Transverse colon (tissue), 4 donors: ENCODE data around the gene PLET1. TPM values are rescaled to one million over a fixed set of nuclear protein-coding genes. Genes with fewer than 3 reads are reported as not detected.

Experiments
- DNase-seq: peaks from one replicate; pipeline ENCODE4 v3.0.0-alpha.2; 2019
- H3K27ac ChIP-seq, 4 donors: fragments of 200-600 bp; sonication (generic); 2 replicates each; pipeline ENCODE4 v1.5.1; 2016 to 2018; ENCODE audit warnings: inconsistent platforms in 4 of 4
- H3K27me3 ChIP-seq: fragments of 200-600 bp; sonication (generic); 2 replicates; pipeline ENCODE4 v1.5.1; 2017; ENCODE audit warnings: inconsistent platforms
- H3K36me3 ChIP-seq, 4 donors: fragments of 200-600 bp; sonication (generic); 2 replicates each; pipeline ENCODE4 v1.5.1; 2017 to 2019; ENCODE audit warnings: inconsistent platforms in 4 of 4
- H3K4me1 ChIP-seq, 4 donors: fragments of 200-600 bp; sonication (generic); 2 replicates each; pipeline ENCODE4 v1.5.1; 2017 to 2020; ENCODE audit warnings: inconsistent platforms in 4 of 4
- H3K4me3 ChIP-seq, 4 donors: fragments of 200-600 bp; sonication (generic); 1 replicate in 1 of 4; 2 replicates in 3 of 4; pipeline versions ENCODE4 v1.5.1 to v1.6.1; 2017 to 2019; ENCODE audit warnings: inconsistent platforms in 4 of 4
- H3K9me3 ChIP-seq, 2 donors: fragments of 200-600 bp; sonication (generic); 2 replicates each; pipeline ENCODE4 v1.5.1; 2017 to 2019; ENCODE audit warnings: inconsistent platforms in 2 of 2
- CTCF ChIP-seq, 5 experiments: fragments of 200-600 bp in 3 of 5; fragments of 450-650 bp in 2 of 5; sonication (generic) in 3 of 5; IDR thresholded peaks; 1 replicate in 2 of 5; 2 replicates in 3 of 5; pipeline ENCODE4 v1.5.1; 2016 to 2017; ENCODE audit warnings: antibody characterized with exemption in 5 of 5, inconsistent platforms in 3 of 5, mild to moderate bottlenecking in 2 of 5, moderate library complexity in 1 of 5
- EP300 ChIP-seq: sonication (generic); formaldehyde crosslinking; IDR thresholded peaks from one replicate; pipeline ENCODE4 v1.6.1; 2017; ENCODE audit warnings: antibody characterized with exemption, low read depth
- POLR2A ChIP-seq: fragments of 450-650 bp; IDR thresholded peaks from one replicate; pipeline ENCODE4 v1.6.1; 2016; ENCODE audit warnings: antibody characterized with exemption, mild to moderate bottlenecking, moderate library complexity
- POLR2AphosphoS5 ChIP-seq, 3 donors: sonication (generic); formaldehyde crosslinking; IDR thresholded peaks; one replicate each; pipeline ENCODE4 v1.6.1; 2016; ENCODE audit warnings: antibody characterized with exemption in 3 of 3
- WGBS, 2 donors: methylation state at CpG; one replicate each; pipeline ENCODE4 v1.1.5; 2018; ENCODE audit warnings: low coverage in 1 of 2; 5-methylcytosine and 5-hydroxymethylcytosine counted together
- in situ Hi-C, 4 donors: fragments of 200-750 bp; cut with MboI; loops; one replicate each; pipeline versions ENCODE4 v1.15.0 to v1.15.1; 2017; ENCODE audit warnings: low sequenced_read_pairs in 3 of 4, low pct_ligation_motif_present in 1 of 4, low pct_unique_long_range_greater_than_20kb in 1 of 4
- intact Hi-C: fragments of 100-400 bp; cut with DNase I; formaldehyde crosslinking; loops from one replicate; pipeline ENCODE4 v1.15.1; 2023; ENCODE audit warnings: low total_unique reads
- total RNA-seq, 4 donors: library from RNA; depleted of rRNA; stranded (reverse); fragments of >200 nt; gene quantifications; one replicate each; pipeline ENCODE4 v1.1.0, GENCODE V29; 2016

PLET1 gene
- total RNA-seq, 4 donors from 2014 or later: not detected

GRCh38 chr11:112235750-112236390, 24.8 kb downstream of the PLET1 start:
- 83 to 87% methylated on average over 4 to 8 of the region's 8 CpGs for WGBS, 2 donors
- in situ Hi-C loops: no loop called here
- TF ChIP-seq POLR2AphosphoS5 (IDR thresholded peaks at IDR 0.05) (no peak), CTCF (IDR thresholded peaks at IDR 0.05) (no peak), EP300 (no peak), POLR2A (no peak)

GRCh38 chr11:112231952-112232351, 28.7 kb downstream of the PLET1 start:
- 75 to 76% methylated on average over 2 of the region's 2 CpGs for WGBS, 2 donors
- TF ChIP-seq POLR2AphosphoS5 (IDR thresholded peaks at IDR 0.05) (no peak), CTCF (IDR thresholded peaks at IDR 0.05) (no peak), POLR2A (no peak), EP300 (no peak)
- in situ Hi-C loops: no loop called here
- no peaks in the 10 kb centered on the region for H3K27me3 ChIP-seq
- DNase-seq: no peak
- no peaks in the 10 kb centered on the region for H3K9me3 ChIP-seq
- H3K4me1 ChIP-seq: peaks cover 6 to 9% (median 8%) of the 10 kb centered on the region in 4 donors
- peaks cover 0 to 36% (median 10%) of the 10 kb centered on the region in 4 donors for H3K36me3 ChIP-seq
- H3K4me3 ChIP-seq: no peak overlapping the region
- intact Hi-C loops: no loop called here
- H3K27ac ChIP-seq: no peak overlapping the region

More at GRCh38 chr11:112235750-112236390, 24.8 kb downstream of the PLET1 start:
- no peak overlapping the region for H3K4me3 ChIP-seq
- no peak for DNase-seq
- H3K27ac ChIP-seq: no peak overlapping the region
- H3K9me3 ChIP-seq: no peaks in the 10 kb centered on the region
- no peaks in the 10 kb centered on the region for H3K4me1 ChIP-seq
- no peaks in the 10 kb centered on the region for H3K27me3 ChIP-seq
- H3K36me3 ChIP-seq: peaks cover 0 to 36% (median 8%) of the 10 kb centered on the region in 4 donors
- intact Hi-C loops: no loop called here

- Histone ChIP-seq H3K4me3 (no peak overlapping the region), H3K36me3 (peaks cover 0 to 17% (median 4%) of the 10 kb centered on the region in 4 donors), H3K9me3 (no peaks in the 10 kb centered on the region), H3K4me1 (peaks cover 6 to 14% (median 10%) of the 10 kb centered on the region in 4 donors), H3K27me3 (no peaks in the 10 kb centered on the region), H3K27ac (peak overlapping the region in 2 of 4 donors; percentile 26 to 34)
- TF ChIP-seq POLR2A: no peak
- peak in 1 of 3 donors; percentile 6 for TF ChIP-seq POLR2AphosphoS5 (IDR thresholded peaks at IDR 0.05)
- in situ Hi-C loops (no loop called here), intact Hi-C loops (no loop called here)
- DNase-seq: no peak
- 55 to 58% methylated on average over 3 of the region's 3 CpGs for WGBS, 2 donors
Measured at GRCh38 chr11:112229746-112230433, 30.8 kb downstream of the PLET1 start.

- no peaks in the 10 kb centered on the region for H3K9me3 ChIP-seq
- peak overlapping the region in 1 of 4 donors; percentile 34 for H3K27ac ChIP-seq
- H3K36me3 ChIP-seq: peaks cover 0 to 17% (median 4%) of the 10 kb centered on the region in 4 donors
- intact Hi-C loops: no loop called here
- H3K27me3 ChIP-seq: no peaks in the 10 kb centered on the region
- peaks cover 6 to 14% (median 10%) of the 10 kb centered on the region in 4 donors for H3K4me1 ChIP-seq
- H3K4me3 ChIP-seq: no peak overlapping the region
- WGBS, 2 donors: 86 to 95% methylated on average over 1 to 7 of the region's 7 CpGs
- DNase-seq: no peak
- in situ Hi-C loops: no loop called here
- no peak for TF ChIP-seq EP300
- TF ChIP-seq POLR2A: no peak
- TF ChIP-seq CTCF (IDR thresholded peaks at IDR 0.05): no peak
- no peak for TF ChIP-seq POLR2AphosphoS5 (IDR thresholded peaks at IDR 0.05)
Measured at GRCh38 chr11:112229159-112229558, 31.5 kb downstream of the PLET1 start.
